DOHH2 (cell line): ENCODE data around the gene PPP1R3E.

Experiments used
- H3F3A ChIP-seq: fragments of 200-600 bp; sonication (generic), shearing (Covaris generic); 2 replicates; pipeline ENCODE4 v1.6.0; 2016; ENCODE audit warnings: antibody characterized with exemption, mild to moderate bottlenecking; ENCODE audit not compliant: control insufficient read depth, insufficient read depth
- H3K27ac ChIP-seq: fragments of 200-600 bp; sonication (generic); 2 replicates; pipeline ENCODE4 v1.5.1; 2014; ENCODE audit warnings: low read depth, mild to moderate bottlenecking, low read length, moderate library complexity
- H3K27me3 ChIP-seq: fragments of 200-600 bp; sonication (generic); 2 replicates; pipeline ENCODE4 v1.6.1; 2014; ENCODE audit warnings: mild to moderate bottlenecking, low read length, mixed read lengths; ENCODE audit not compliant: control insufficient read depth
- H3K36me3 ChIP-seq: fragments of 200-600 bp; sonication (generic); 2 replicates; pipeline ENCODE4 v1.6.1; 2014; ENCODE audit warnings: mild to moderate bottlenecking, low read length, moderate library complexity, mixed read lengths; ENCODE audit not compliant: control insufficient read depth
- H3K4me1 ChIP-seq: fragments of 200-600 bp; sonication (generic); 2 replicates; pipeline ENCODE4 v1.6.1; 2014; ENCODE audit warnings: mild to moderate bottlenecking, low read length, mixed read lengths; ENCODE audit not compliant: control insufficient read depth
- H3K4me2 ChIP-seq: fragments of 200-600 bp; sonication (generic); 2 replicates; pipeline ENCODE4 v1.6.0; 2014; ENCODE audit warnings: mild to moderate bottlenecking, low read length, moderate library complexity
- H3K4me3 ChIP-seq: fragments of 200-600 bp; sonication (generic); 2 replicates; pipeline ENCODE4 v1.5.1; 2014; ENCODE audit warnings: mild to moderate bottlenecking, low read length, mixed read lengths
- H3K79me2 ChIP-seq: fragments of 200-600 bp; sonication (generic); 2 replicates; pipeline ENCODE4 v1.6.1; 2014; ENCODE audit warnings: mild to moderate bottlenecking, low read length, mixed read lengths; ENCODE audit not compliant: control insufficient read depth
- H3K9me2 ChIP-seq: fragments of 200-600 bp; sonication (generic); replicated peaks from 2 replicates; pipeline ENCODE4 v1.6.1; 2014; ENCODE audit warnings: mild to moderate bottlenecking, low read length, mixed read lengths; ENCODE audit not compliant: control insufficient read depth
- H3K9me3 ChIP-seq: fragments of 200-600 bp; sonication (generic); 2 replicates; pipeline ENCODE4 v1.6.1; 2014; ENCODE audit warnings: antibody characterized with exemption, low read length, mixed read lengths; ENCODE audit not compliant: control insufficient read depth, insufficient read depth
- H4K20me1 ChIP-seq: fragments of 200-600 bp; sonication (generic); 2 replicates; pipeline ENCODE4 v1.6.0; 2014; ENCODE audit warnings: low read depth, mild to moderate bottlenecking, antibody characterized with exemption, low read length, moderate library complexity; ENCODE audit not compliant: control insufficient read depth, insufficient read depth
- CTCF ChIP-seq: fragments of 200-600 bp; sonication (generic); IDR thresholded peaks from one replicate; pipeline ENCODE4 v1.5.1; 2014; ENCODE audit warnings: antibody characterized with exemption, mild to moderate bottlenecking, low read depth, low read length; ENCODE audit not compliant: poor library complexity, severe bottlenecking
- EZH2phosphoT487 ChIP-seq: fragments of 200-600 bp; sonication (generic); IDR thresholded peaks from 2 replicates; pipeline ENCODE4 v1.6.1; 2017; ENCODE audit warnings: borderline replicate concordance, mild to moderate bottlenecking, antibody characterized with exemption, low read length, moderate library complexity, mixed read lengths

PPP1R3E gene

GRCh38 chr14:23349156-23349845 lies 46.6 kb upstream of the PPP1R3E start:
- Histone ChIP-seq H3K4me2 (no peak overlapping the region), H3K4me3 (no peak overlapping the region), H3K9me3 (no peaks in the 10 kb centered on the region), H4K20me1 (no peaks in the 10 kb centered on the region), H3K27ac (no peak overlapping the region), H3K79me2 (no peaks in the 10 kb centered on the region), H3K36me3 (no peaks in the 10 kb centered on the region), H3K27me3 (no peaks in the 10 kb centered on the region), H3K4me1 (no peaks in the 10 kb centered on the region), H3F3A (no peaks in the 10 kb centered on the region), H3K9me2 (no peaks in the 10 kb centered on the region)
- TF ChIP-seq CTCF (no peak), EZH2phosphoT487 (no peak)

DNA sequence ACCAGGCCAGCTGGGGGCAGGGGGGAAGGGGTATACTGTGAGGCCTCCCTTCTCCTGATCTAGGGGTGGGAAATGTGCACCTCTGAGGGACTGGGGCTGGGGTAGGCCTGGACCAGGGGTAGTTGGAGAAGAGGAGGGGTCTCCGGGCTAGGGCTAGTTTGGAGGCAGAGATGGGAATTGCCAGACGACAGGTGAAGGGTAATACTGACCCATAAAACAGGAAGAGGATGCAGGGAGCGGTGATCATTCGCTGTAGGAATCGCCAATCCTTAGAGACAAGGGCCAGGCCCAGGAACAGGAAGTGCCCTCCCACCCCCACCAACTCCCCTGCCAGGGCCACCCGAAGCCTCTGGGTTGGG lies 45.6 kb upstream of the PPP1R3E start:
- H3K4me2 ChIP-seq = no peak overlapping the region
- H3K27ac ChIP-seq = no peak overlapping the region
- no peaks in the 10 kb centered on the region for H3K27me3 ChIP-seq
- no peaks in the 10 kb centered on the region for H3K9me3 ChIP-seq
- no peaks in the 10 kb centered on the region for H3K79me2 ChIP-seq
- TF ChIP-seq EZH2phosphoT487 (no peak), CTCF (no peak)
- no peaks in the 10 kb centered on the region for H3K36me3 ChIP-seq
- H3K9me2 ChIP-seq = no peaks in the 10 kb centered on the region
- no peak overlapping the region for H3K4me3 ChIP-seq
- H3F3A ChIP-seq = no peaks in the 10 kb centered on the region
- H4K20me1 ChIP-seq = no peaks in the 10 kb centered on the region
- no peaks in the 10 kb centered on the region for H3K4me1 ChIP-seq

DNA sequence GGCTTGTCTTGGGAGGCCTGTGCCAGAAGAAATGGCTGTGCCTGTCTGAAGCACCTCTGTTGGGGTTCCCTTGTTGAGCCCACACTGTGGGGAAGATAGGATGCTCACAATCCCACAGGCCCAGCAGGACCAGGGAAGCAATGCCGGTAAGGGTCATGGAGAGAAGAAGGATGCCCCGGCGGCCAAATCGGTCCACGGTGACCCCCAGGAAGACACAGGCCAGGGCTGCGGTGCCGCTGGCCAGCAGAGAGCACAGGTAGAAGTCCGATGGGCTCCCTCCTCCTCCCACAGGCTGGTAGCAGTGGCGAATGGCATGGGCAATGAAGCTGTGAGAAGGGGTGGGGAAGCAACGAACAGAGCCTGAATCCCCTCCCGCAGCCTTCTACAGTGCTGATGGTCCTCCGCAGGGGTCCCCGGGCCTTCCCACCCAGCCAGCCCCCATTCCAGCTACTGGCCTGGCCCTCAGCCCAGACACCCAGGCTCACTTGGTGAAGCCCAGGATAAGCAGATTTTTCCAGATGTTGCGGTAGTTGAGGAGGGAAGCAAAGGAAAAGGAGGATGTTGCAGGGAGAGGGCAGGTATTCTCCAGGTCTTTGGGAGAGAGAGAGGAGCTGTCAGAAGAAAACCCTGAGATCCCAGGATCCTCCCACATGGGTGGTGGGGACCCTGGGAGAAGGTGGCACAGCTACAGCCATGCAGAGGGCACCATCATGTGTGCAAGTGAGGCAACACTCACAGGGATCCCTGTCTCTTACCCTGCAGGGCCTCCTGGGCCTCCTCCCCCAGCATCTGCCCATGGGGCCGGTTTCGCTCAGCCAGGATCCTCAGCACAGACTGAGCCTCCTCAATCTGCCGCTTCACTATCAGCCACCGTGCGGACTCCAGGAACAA lies 45.0 kb upstream of the PPP1R3E start:
- Histone ChIP-seq H4K20me1 (no peaks in the 10 kb centered on the region), H3K27ac (no peak overlapping the region), H3K4me3 (no peak overlapping the region), H3K36me3 (no peaks in the 10 kb centered on the region), H3K27me3 (peaks cover 3% of the 10 kb centered on the region), H3F3A (no peaks in the 10 kb centered on the region), H3K9me3 (no peaks in the 10 kb centered on the region), H3K9me2 (no peaks in the 10 kb centered on the region), H3K4me2 (no peak overlapping the region), H3K4me1 (no peaks in the 10 kb centered on the region), H3K79me2 (no peaks in the 10 kb centered on the region)
- TF ChIP-seq CTCF = no peak
